GM19025 (cell line): ENCODE measurements around the gene CD2BP2.
"Not testable (repeated sequence)": the region's sequence is repeated elsewhere in the genome, so short reads cannot be mapped to it uniquely, and the experiment has no call there.

ENCODE experiments used
- ATAC-seq: cut with Tn5 transposase; IDR thresholded peaks from one replicate; pipeline ENCODE4 v1.9.1; 2021; ENCODE audit warnings: mild to moderate bottlenecking, low read depth, moderate library complexity; ENCODE audit not compliant: unreplicated experiment

The CD2BP2 gene

DNA sequence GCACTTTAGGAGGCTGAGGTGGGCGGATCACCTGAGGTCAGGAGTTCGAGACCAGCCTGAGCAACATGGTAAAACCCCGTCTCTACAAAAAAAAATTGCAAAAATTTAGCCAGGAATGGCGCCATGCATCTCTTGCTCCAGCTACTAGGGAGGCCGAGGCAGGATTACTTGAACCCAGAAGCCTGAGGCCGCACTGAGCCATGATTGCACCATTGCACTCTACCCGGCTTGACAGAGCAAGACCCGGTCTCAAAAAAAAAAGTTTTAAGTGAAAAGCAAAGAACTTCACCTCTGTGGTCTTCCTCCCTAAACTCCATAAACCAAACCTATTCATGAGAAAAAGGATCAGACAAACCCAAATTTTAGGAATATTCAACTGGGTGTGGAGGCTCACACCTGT lies 7.0 kb downstream of the CD2BP2 start:
- ATAC-seq = no peak

- ATAC-seq = no peak
These were observed 8.8 kb downstream of the CD2BP2 start for GRCh38 chr16:30346286-30346685.

GRCh38 chr16:30343491-30343820 lies 11.7 kb downstream of the CD2BP2 start:
- not testable (repeated sequence) for ATAC-seq

DNA sequence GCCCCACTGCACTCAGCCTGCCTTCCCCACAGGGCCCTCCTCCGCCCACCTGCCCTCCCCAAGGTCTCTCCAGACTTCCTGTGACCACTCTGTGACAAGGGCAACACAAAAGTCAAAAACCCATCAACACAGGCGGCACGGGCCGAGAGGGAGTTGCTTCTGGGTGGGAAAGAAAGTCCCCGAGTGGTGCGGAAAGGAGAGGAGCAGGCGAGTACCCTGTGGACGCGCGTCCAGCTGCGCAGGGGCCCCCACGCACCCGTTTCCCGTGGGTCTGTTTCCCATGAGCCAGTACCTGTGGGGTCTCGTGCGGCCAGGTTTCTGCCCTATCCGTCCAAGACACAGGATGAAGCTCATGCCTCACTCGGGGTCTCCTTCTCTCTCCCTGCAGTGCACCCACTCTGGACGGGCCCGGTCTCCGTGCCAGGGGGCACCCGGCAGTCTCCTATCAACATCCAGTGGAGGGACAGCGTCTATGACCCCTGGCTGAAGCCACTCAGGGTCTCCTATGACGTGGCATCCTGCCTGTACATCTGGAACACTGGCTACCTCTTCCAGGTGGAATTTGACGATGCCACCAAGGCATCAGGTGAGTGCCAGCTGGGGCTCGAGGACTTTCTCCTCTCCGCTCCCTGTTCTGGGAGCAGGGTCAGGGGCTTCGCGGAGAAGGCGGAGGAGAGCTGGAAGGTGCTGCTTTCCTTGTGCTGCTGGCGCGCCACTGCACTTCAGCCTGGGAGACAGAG lies 12.2 kb downstream of the CD2BP2 start:
- ATAC-seq = no peak

- not testable (repeated sequence) for ATAC-seq
These were observed 13.1 kb downstream of the CD2BP2 start for GRCh38 chr16:30341971-30342370.

DNA sequence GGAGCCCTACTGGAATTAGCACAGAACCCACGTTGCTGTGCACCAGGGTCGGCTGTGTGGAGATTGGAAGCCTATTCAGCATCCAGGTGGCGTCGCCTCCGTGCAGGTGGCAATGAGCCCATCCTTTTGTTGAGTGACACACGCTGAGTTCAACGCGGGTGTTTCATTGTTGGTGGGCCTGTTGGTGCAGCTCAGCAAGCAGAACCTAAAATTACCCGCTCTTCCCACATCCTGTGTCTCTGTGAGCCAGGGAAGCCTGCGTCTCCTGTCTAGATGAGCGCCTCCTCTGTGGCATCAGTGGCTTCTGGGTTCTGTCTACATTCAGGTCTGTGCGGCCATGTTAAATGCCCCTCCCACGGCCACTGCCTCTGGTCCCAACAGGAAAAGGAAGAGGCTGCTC lies 14.5 kb downstream of the CD2BP2 start:
- ATAC-seq = no peak

DNA sequence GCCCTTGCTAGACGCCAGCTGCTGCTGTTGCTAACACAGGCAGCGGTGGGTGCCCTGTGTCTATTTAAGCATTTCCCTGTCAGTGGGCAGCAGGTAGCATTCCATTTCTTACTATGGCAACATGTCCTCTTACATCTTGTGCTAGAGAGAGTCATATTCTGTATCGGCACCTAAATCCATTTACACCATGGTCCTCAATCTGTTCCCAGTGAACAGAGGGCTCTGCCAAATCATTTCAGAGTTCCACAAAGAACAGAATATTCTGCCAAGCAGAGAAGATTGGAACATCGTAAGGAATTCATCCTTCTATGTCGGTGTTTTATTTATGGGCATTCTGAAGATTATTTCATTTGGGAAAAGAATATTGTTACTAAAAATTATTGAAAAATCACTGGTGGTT lies 16.4 kb downstream of the CD2BP2 start:
- ATAC-seq = not testable (repeated sequence)

DNA sequence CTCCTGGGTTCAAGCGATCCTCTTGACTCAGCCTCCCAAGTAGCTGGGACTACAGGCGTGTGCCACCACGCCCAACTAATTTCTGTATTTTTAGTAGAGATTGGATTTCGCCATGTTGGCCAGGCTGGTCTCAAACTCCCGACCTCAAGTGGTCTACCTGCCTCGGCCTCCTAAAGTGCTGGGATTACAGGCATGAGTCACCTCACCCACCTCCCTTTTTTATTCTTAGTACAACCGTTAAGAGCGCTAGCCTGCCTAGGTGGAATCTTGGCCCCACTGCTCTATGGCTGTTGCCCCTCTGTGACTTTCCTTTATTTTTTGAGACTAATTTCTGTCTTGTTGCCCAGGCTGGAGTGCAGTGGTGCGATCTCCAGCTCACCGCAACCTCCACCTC lies 17.1 kb downstream of the CD2BP2 start:
- not testable (repeated sequence) for ATAC-seq

DNA sequence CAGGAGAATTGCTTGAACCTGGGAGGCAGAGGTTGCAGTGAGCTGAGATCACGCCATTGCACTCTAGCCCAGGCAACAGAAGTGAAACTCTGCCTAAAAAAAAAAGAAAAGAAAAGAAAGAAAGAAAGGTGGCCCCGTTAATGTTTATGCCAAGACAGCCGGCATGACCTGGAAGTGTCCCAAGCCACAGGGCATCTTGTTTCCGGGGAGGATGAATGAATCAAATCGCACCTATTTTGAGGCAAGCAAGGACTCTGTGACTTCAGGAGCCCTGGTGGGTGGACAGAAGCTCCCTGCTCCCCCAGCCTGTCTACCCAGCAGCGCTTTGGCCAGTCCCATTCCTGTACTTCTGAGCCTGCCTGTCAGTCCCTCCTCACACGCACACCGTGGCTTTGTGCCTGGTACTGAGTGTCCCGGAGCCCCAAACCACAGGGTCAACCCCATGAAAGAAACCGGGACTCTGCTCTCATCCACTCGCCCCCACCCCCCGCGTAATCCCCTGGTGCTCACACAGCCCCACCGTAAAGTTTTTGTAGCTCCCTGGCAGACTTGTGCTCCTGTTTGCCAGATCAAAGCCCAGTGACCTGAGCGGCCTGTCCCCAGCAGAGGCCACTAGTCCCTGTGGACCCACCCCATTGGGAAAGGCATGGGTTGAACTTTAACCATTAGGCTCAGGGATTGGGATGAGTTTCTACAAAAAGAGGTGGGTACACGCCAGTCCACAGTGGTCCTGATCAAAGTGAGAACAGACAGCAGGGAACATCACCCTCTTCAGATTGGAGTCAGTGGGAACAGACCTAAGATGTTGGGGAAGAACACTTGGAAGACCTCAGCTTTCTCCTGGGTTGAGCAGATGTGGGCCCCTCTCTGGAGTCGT lies 19.3 kb downstream of the CD2BP2 start:
- ATAC-seq = peak; percentile 1

- peak; percentile 58 for ATAC-seq
These were observed 20.0 kb downstream of the CD2BP2 start for GRCh38 chr16:30335028-30335597.

DNA sequence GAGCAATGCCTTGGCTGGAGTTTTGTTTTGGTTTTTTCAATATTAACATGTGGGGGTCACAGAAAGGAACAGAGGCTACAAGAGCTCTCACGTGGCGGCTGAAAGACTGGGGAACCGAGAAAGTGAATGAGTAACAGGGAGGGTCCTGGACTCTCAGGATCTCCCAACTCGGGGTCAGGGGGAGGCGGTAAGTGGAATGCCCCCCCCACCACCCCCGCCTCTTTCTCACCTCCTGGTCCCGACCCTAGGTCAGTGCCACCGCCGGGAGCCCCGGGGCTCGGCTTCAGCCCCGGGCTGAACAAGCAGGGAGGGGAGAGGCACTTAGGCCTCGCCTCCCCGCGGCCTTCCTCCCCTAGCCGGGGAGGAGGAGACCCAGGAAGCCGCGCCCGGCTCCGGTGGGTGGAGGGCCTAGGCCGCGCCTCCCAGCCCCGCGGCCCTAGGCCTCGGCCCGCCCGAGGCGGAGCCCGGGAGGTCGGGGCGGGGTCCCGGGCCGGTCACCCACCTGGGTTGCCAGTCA lies 20.6 kb downstream of the CD2BP2 start:
- ATAC-seq = peak; percentile 89

DNA sequence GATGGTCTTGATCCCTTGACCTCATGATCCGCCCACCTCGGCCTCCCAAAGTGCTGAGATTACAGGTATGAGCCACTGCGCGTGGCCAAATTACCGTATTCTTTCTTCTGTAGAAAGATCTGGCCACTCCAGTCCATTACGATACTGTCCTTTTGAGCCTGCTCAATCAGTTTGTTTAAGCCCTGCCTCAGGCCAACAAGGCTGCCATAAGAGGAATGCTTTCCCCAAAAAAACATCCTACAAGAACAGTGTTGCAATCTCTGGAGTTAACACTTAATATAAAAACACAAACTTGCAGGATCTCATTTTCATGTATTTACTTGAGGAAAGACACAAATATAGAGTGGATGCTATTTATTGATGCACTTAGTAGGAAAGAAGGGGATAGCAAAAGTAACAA lies 30.9 kb downstream of the CD2BP2 start:
- ATAC-seq = not testable (repeated sequence)

- not testable (repeated sequence) for ATAC-seq
These were observed 36.5 kb downstream of the CD2BP2 start for GRCh38 chr16:30318647-30319046.

DNA sequence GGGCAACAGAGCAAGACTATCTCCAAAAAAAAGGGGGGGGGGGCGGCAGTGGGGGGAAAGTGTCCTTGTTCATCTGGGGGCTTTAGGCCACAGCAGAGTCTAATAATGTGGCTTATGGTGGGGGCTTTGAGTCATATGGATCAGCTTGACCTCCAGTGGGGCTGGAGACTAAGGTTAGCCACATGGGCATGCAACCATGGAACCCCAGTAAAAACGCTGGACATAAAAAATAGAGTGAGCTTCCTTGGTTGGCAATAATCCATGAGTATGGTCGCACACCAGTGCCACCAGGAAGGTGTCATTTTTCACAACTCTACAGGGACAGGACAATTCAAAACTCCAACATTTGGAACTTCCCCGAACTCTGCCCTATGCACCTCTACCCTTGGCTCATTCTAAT lies 44.2 kb downstream of the CD2BP2 start:
- not testable (repeated sequence) for ATAC-seq

DNA sequence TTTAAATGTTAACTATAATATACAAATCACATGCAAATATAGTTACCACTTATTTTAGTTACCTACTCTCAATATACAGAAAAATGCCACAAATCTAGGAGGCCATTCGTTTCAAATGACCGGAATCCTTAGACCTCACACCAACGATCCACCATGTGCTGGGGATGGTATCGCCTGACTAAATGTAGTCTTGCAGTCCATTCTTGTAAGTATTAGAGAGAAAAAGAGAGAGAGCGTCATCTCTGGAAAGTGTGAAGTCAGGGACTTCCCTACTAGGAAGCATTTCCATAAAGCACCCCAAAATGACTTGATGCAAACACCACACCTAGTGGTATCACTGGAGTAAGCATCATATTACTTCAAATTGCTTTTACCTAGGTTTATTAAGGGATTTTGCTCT lies 45.9 kb downstream of the CD2BP2 start:
- not testable (repeated sequence) for ATAC-seq
